ENCODE data around the gene KRT6C.

Gene KRT6C

DNA sequence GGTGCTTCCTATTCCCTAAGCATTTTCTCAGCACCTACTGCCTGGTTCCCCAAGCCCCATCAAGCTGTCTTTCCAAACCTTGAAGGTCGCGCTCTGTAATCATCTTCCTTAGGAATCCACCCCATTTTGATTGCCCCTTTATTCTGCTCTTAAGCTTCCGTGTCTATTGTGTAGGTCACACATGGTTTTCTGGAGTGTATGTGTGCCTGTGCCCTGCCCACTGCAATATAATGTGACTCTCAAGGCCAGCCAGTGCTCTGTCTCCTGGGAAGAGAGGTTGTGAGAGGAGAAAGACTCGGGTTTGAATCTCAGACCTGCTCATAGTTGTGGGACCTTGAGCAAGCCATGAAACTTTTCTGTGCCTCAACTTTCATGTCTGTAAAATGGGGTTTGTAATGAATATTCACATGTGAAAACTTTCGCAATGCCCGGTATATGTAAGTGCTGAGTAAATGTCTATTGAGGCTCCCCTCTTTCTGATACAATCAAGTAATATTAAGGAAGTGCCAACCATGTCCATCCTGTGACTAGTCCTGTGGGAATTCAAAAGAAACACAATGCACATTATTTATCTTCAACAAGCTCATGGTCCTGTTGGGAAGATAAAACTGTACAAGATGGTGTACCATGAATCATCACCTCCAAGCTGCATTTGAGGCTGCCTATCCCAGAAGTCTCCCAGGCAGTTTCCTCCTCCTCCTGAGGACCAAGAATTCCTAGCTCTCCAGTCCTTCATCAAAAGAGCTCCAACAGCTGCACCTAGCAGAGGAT, 38.7 kb downstream of the KRT6C start:
- DNase-seq (ENCODE audit: low read depth, low spot score): no peak

DNA sequence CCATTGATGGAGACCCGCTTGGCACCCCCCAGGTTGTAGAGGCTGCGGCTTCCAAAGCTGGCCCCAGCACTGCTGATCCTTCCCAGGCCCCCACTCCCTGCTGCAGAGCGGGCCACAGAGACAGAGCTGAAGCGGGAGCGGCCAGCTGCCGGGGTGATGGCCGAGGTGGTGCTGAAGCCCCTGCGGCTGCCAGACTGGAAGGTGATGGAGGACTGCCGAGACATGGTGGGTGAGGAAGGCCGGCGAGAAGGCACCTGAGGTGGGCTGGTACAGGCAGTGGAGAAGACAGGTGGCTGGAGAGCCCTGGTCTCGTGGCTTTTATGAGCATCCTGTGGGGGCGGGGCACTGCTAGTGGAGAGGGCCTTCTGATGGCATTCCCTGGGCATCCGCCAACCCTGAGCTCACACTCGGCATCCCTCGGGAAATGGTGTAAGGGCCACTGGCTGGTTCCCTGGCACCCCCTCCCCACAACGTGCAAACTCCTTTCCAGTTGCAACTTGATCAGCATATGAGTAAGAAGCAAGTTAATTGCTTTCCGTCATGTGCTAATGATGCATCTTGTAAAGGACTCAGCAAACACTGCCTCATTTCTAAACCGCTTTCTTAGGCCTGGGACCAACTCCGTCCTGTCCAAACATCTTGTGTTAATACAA, 39.4 kb downstream of the KRT6C start, which contains the start of gene KRT75:
Gene KRT75, minus strand, starts transcription at position 291 of the 653 bp plus-strand sequence. Its CDS starts 67 bp downstream, at position 224.
- DNase-seq (ENCODE audit: low read depth, low spot score): no peak

DNA sequence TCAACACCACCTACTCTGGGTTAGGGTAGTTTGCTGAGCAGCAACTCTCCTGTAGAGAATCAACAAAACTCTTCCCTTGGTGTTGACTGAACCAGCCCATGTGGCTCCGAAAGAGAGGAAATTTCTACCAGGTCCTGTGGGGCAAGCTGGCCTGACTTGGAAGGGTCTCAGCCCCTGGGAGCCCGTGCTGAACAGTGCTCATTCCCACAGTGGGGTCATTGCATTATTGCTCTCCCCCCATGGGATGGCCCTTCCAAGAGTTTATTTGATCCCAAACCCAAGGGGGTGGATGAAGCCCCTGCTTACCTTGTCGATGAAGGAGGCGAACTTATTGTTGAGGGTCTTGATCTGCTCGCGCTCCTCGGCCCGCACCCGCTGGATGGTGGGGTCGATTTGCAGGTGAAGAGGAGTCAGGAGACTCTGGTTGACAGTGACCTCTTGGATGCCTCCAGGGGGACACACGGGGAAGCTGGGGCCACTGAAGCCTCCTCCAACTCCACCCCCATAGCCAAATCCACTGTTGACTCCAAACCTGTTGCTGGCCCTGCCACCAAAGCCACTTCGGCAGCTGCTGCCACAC, 40.0 kb downstream of the KRT6C start:
- DNase-seq (ENCODE audit: low read depth, low spot score): no peak

DNA sequence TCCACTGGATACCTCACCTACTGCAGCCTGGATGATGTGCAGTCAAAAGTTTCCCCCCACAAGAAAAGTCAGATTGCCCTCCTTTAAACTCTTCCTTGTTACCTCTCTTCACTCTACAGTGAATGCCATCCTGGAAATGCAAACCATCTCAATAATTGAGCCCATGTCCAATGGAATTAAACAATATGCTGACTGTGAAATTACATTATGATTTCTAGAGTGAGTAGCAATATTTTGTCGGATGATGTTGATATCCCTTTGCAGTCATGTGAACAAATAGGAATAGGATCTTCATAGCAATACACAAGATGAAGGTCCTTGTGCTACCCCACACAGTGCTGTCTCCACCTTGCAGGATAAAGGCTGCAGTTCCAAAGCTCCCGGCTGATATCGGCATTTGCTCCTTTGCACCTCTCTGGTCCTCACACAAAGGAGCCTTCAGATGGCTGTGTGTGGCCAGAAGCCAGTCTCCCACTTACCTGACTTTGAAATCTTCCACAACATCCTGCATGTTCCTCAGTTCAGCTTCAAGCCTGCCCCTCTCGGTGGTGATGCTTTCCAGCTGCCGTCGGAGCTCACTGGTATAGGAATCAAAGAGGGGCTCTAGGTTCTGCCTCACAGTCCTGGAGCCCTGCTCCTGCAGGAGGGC, 40.9 kb downstream of the KRT6C start:
- no peak for DNase-seq (ENCODE audit: low read depth, low spot score)

DNA sequence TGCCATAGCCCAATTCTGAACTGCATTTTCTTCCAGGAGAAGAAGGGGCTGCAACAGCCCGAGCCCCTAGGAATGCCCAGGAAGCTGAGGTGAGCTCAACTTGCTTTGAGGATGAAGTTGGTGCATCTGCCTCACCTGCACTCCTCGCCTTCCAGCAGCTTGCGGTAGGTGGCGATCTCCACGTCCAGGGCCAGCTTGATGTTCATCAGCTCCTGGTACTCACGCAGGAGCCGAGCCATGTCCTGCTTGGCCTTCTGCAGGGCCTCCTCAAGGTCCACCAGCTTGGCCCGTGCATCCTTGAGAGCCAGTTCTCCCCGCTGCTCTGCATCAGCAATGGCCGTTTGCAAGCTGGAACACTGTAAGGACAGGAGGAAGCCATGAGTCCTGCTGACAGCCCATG, 45.5 kb downstream of the KRT6C start:
- DNase-seq (ENCODE audit: low read depth, low spot score): no peak

DNA sequence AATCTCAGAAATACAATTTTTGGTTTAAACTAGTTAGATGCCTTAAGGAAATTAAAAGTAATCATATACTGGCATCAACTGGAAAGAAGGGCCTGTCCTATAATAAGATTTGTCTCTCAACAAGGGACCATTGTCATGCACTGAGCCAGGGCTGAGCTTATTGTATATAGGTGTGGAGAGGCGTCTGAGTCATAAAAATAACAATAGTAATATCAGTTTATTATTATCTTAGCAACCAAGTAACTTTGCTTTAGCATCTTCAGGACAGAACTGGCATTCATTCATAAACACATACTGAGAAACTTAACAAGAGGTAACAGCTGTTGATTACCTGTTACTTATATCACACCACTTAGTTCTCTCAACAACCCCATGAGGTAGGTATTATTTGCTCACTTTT, 46.5 kb downstream of the KRT6C start:
- DNase-seq (ENCODE audit: low read depth, low spot score): no peak

DNA sequence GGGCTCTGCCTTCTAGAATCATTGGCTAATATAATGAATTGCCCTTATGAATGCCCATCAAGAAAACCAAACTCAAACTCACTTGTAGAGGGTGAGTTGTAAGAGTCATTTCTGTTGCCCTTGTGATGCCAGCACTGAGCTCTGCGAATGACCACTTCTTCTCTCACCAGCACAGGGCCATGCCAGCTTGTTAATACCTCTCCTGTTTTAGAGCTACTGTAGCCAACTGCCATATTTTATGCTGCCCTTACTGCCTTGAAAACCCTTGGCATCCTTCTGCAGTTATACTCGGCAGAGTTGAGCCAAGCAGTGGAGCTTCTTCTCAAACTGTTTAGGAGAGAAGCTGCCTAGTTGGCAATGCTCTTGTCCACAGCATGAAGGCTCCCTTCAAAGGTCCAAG, 47.6 kb downstream of the KRT6C start:
- DNase-seq (ENCODE audit: low read depth, low spot score): no peak

DNA sequence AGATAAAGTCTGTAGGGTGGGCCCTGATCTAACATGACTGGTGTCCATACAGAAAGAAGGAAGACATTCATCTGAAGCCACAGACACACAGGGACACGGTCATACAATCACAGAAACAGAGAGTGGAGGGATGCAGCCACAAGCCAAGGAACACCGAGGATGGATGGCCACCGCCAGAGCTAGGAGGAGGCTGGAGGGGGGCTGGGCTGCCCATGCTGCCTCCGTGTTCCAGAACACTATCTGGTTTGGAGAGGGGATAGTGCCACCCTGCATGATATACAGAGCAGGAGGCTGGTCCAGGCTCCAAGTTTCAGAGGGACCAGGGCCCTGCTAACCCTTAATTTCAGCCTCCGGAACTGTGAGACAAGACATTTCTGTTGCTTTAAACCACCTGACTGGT, 48.1 kb downstream of the KRT6C start:
- no peak for DNase-seq (ENCODE audit: low read depth, low spot score)

DNA sequence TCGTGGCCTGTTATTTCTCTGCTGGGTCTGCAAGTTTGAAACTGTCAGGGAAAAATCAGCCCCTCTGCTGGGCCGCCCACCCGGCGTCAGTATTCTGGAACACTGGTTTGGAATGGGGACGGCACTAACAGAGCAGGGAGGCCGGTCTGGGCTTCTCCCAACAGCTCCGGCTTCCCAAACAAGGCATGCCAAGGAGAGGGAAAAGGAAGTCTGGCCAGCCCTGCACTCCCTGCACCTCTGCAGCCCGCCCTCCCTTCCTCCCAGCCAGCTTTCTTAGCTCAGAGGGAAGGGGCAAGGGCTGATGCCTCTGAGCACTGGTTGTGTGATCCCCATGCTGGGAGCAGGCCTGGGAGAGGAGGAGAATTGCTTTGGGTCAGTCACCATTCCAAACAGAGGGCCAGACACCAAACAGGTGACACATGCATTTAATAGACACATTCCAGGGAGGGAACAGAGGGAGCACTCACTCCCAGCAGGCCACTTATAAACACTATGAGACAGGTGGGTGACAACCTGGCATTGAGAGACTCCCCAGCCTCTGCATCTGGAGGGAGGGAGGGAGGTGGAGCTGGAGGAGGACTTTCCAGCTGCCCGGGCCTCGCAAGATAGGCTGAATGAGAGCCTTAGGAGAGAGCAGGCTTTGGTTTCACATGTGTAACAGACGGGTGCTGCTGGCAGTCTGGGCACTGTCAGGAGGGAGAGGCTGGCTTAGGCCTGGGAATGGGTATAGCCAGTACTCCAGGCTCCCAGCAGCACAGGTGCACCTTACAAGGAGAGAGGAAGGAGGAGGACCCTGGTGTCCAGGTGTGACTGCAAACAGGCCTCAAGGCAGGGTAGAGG, 49.7 kb downstream of the KRT6C start:
- no peak for DNase-seq (ENCODE audit: low read depth, low spot score)

DNA sequence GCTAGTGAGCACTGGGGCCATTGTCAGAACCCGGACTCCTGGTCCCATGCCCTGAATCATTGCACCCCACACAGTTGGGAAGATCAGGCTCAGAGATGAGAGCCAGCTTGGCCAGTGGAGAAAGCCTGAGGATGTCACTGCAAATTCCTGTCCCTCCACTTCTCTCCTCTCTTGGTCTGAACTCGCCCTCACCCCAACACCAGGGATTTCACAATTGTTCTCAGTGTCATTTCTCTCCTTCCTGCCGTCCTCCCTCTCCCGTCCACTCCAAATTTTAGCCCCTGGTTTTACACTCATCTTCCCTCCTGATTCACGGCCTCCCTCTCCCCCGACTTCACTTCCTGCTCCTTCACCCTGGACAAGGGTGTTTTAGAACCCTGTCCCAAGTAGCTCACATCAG, 50.6 kb downstream of the KRT6C start:
- DNase-seq (ENCODE audit: low read depth, low spot score): no peak

DNA sequence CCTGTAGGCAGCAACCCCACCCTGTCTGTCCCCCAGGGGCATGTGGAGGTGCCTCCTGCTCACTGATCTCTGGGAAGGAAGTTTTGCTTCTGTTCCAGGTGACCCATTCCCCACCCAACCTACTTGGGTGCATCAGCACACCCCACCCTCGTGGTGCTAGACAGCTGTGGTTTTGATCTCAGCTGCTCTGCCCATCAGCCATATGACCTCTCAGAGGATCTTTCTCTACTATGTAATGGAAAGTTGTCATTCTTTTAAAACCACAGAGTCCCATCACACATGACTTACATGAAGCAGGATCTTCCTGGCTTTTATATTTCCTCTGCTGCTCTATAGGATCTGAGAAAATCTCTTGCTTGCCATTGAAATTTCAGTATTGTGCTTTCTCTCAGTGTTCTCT, 53.9 kb downstream of the KRT6C start:
- DNase-seq (ENCODE audit: low read depth, low spot score): no peak

DNA sequence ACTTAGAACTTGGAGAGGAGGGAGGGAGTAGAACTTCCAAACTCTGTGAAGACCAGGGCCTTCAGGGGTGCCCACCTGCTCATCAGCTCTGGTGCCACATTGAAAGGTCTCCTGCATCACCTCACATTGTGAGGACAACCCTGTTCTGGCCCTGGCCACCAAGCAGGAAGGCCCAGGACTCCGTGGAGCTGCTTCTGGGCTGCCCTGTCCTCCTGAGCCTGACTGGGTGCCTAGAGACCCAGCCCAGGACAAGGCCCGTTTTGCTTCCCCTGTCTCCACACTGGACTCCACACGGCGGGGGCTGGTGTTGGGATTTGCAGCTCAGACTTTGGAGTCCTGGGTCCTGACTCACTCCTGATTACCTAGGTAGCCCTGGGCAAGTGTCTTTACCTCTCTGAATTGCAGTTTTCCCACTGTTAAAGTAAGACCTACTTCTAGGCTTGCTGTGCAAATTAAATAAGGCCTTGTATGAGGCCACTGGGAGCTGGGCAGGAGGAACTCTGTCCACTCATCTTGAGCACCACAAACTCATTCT, 55.0 kb downstream of the KRT6C start:
- no peak for DNase-seq (ENCODE audit: low read depth, low spot score)
